Lower lobe of right lung (tissue), 2 donors: ENCODE measurements around the gene SLC1A4. TPM values are rescaled to one million over a fixed set of nuclear protein-coding genes. Genes with fewer than 3 reads are reported as not detected.
"Not testable (repeated sequence)": the region's sequence is repeated elsewhere in the genome, so short reads cannot be mapped to it uniquely, and the experiment has no call there.

Experiments
- ATAC-seq, 2 donors: fragments of 200-7000 bp; cut with Tn5 transposase; one replicate each; pipeline ENCODE4 v1.9.1; 2020 to 2022; ENCODE audit warnings: mild to moderate bottlenecking in 2 of 2, moderate library complexity in 2 of 2
- DNase-seq: peaks from one replicate; pipeline ENCODE4 v3.0.0-alpha.2; 2020
- H3K27ac ChIP-seq: fragments of 200-600 bp; one replicate; pipeline ENCODE4 v1.8.0; 2022
- H3K27me3 ChIP-seq: fragments of 200-600 bp; one replicate; pipeline ENCODE4 v1.8.0; 2022; ENCODE audit warnings: low read depth
- H3K36me3 ChIP-seq: fragments of 200-600 bp; one replicate; pipeline ENCODE4 v1.8.0; 2022; ENCODE audit warnings: mild to moderate bottlenecking
- H3K4me1 ChIP-seq: fragments of 200-600 bp; one replicate; pipeline ENCODE4 v1.8.0; 2022
- H3K4me3 ChIP-seq: fragments of 200-600 bp; one replicate; pipeline ENCODE4 v1.8.0; 2022; ENCODE audit warnings: mild to moderate bottlenecking
- H3K9me3 ChIP-seq: fragments of 200-600 bp; one replicate; pipeline ENCODE4 v1.8.0; 2022
- intact Hi-C: fragments of 100-400 bp; cut with DNase I; formaldehyde crosslinking; loops from one replicate; pipeline ENCODE4 v1.11.0; 2022
- total RNA-seq: library from RNA; stranded (reverse); fragmentation: NEBNext Ultra II Directional; extraction: Animal tissue kit (Norgen Biotek cat#: 25700); gene quantifications from one replicate; pipeline ENCODE4 v1.2.1, GENCODE V29; 2021
- TF ChIP-seq, protein P1 (sequence below): fragments of 200-600 bp; IDR thresholded peaks from one replicate; pipeline ENCODE4 v1.8.0; 2022; ENCODE audit warnings: antibody characterized with exemption, mild to moderate bottlenecking
- donor health status: DM: no; HTN: yes; CAD: no; lungs with severe emphysema.

The SLC1A4 gene
- total RNA-seq, 1 donor from 2014 or later = 9.7 TPM

GRCh38 chr2:64967601-64968000, 21.6 kb upstream of the SLC1A4 start:
- DNase-seq (no peak), ATAC-seq (no peak)
- Histone ChIP-seq H3K27ac (no peak overlapping the region), H3K4me1 (no peaks in the 10 kb centered on the region), H3K36me3 (no peaks in the 10 kb centered on the region), H3K9me3 (no peaks in the 10 kb centered on the region), H3K27me3 (no peaks in the 10 kb centered on the region), H3K4me3 (no peak overlapping the region)
- intact Hi-C loops = no loop called here
- TF ChIP-seq, protein P1, sequence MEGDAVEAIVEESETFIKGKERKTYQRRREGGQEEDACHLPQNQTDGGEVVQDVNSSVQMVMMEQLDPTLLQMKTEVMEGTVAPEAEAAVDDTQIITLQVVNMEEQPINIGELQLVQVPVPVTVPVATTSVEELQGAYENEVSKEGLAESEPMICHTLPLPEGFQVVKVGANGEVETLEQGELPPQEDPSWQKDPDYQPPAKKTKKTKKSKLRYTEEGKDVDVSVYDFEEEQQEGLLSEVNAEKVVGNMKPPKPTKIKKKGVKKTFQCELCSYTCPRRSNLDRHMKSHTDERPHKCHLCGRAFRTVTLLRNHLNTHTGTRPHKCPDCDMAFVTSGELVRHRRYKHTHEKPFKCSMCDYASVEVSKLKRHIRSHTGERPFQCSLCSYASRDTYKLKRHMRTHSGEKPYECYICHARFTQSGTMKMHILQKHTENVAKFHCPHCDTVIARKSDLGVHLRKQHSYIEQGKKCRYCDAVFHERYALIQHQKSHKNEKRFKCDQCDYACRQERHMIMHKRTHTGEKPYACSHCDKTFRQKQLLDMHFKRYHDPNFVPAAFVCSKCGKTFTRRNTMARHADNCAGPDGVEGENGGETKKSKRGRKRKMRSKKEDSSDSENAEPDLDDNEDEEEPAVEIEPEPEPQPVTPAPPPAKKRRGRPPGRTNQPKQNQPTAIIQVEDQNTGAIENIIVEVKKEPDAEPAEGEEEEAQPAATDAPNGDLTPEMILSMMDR = no peak

- H3K9me3 ChIP-seq, intact Hi-C loops, H3K27me3 ChIP-seq, H3K36me3 ChIP-seq, DNase-seq, ATAC-seq, H3K4me1 ChIP-seq, H3K27ac ChIP-seq, H3K4me3 ChIP-seq: not testable (repeated sequence)
These were observed 20.1 kb upstream of the SLC1A4 start for GRCh38 chr2:64969086-64969485.

DNA sequence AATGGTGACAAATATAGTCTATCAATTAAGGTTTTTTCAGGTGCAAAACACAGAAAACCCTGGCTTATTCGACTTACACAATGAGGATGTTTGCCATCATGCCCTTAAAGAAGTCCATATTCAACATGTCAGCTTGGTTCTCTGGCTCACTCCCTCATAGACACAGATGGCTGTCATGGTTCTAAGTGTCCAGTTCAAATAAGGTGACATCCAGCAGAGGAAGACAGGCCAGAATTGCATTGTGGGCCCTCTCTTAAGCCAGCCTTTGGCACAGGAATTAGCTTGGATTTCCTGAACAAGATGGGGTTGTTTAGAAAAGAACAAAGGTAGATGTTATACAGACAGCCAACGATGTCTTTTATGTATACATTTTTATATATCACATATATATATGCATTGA, 18.7 kb upstream of the SLC1A4 start:
- Histone ChIP-seq H3K27ac (no peak overlapping the region), H3K27me3 (no peaks in the 10 kb centered on the region), H3K4me1 (peaks cover 4% of the 10 kb centered on the region), H3K4me3 (no peak overlapping the region), H3K36me3 (no peaks in the 10 kb centered on the region), H3K9me3 (no peaks in the 10 kb centered on the region)
- intact Hi-C loops = no loop called here
- ATAC-seq (no peak), DNase-seq (no peak)
- TF ChIP-seq, protein P1 = no peak

- Histone ChIP-seq H3K27ac (no peak overlapping the region), H3K4me3 (no peak overlapping the region), H3K36me3 (no peaks in the 10 kb centered on the region), H3K27me3 (no peaks in the 10 kb centered on the region), H3K9me3 (no peaks in the 10 kb centered on the region), H3K4me1 (peaks cover 4% of the 10 kb centered on the region)
- ATAC-seq = no peak
- intact Hi-C loops = no loop called here
- TF ChIP-seq, protein P1 = no peak
- no peak for DNase-seq
These were observed 16.8 kb upstream of the SLC1A4 start for GRCh38 chr2:64972426-64972825.

GRCh38 chr2:64972876-64973275, 16.3 kb upstream of the SLC1A4 start:
- no peak overlapping the region for H3K27ac ChIP-seq
- H3K4me3 ChIP-seq = no peak overlapping the region
- no peak for ATAC-seq
- H3K36me3 ChIP-seq = no peaks in the 10 kb centered on the region
- H3K9me3 ChIP-seq = no peaks in the 10 kb centered on the region
- no peaks in the 10 kb centered on the region for H3K27me3 ChIP-seq
- H3K4me1 ChIP-seq = peaks cover 4% of the 10 kb centered on the region
- TF ChIP-seq, protein P1 = no peak
- DNase-seq = no peak
- intact Hi-C loops = no loop called here

- no peak for ATAC-seq
- intact Hi-C loops = no loop called here
- Histone ChIP-seq H3K4me1 (peaks cover 4% of the 10 kb centered on the region), H3K9me3 (no peaks in the 10 kb centered on the region), H3K27ac (no peak overlapping the region), H3K27me3 (no peaks in the 10 kb centered on the region), H3K4me3 (no peak overlapping the region), H3K36me3 (no peaks in the 10 kb centered on the region)
- DNase-seq = no peak
- TF ChIP-seq, protein P1 = no peak
These were observed 13.9 kb upstream of the SLC1A4 start for GRCh38 chr2:64975232-64975821.
